Measurements from ENCODE around the gene SOX6. TPM values are rescaled to one million over a fixed set of nuclear protein-coding genes. Genes with fewer than 3 reads are reported as not detected.
A peak's percentile ranks its signal among the peaks of the same experiment; 100 is the strongest.
"Not testable (repeated sequence)": the region's sequence is repeated elsewhere in the genome, so short reads cannot be mapped to it uniquely, and the experiment has no call there.

SOX6 gene
- total RNA-seq, 1 donor from 2014 or later, result 7.6 TPM

- no peaks in the 10 kb centered on the region for H4K20me1 ChIP-seq (ENCODE audit: low read depth)
- no peak overlapping the region for H3K4me3 ChIP-seq
- H3K36me3 Mint-ChIP-seq, result peaks cover 21% of the 10 kb centered on the region
- no peak overlapping the region for H3K4me3 Mint-ChIP-seq
- peaks cover 25% of the 10 kb centered on the region for H3K9me3 Mint-ChIP-seq
- no peak overlapping the region for H2AFZ ChIP-seq (replicated peaks)
- H3K27ac ChIP-seq, result no peak overlapping the region
- H3K9ac ChIP-seq, result no peak overlapping the region
- DNase-seq (ENCODE audit: low spot score), result no peak
- H3K27me3 Mint-ChIP-seq (ENCODE audit: insufficient read depth, low read depth), result no peaks in the 10 kb centered on the region
- peaks cover 7% of the 10 kb centered on the region for H3K36me3 ChIP-seq
- peaks cover 15% of the 10 kb centered on the region for H3K4me1 ChIP-seq
- H3F3A ChIP-seq (ENCODE audit: low read depth), result no peaks in the 10 kb centered on the region
- peaks cover 7% of the 10 kb centered on the region for H3K27me3 ChIP-seq
- TF ChIP-seq EZH2 (IDR thresholded peaks at IDR 0.05), result no peak
- no peak for TF ChIP-seq EZH2phosphoT487 (IDR thresholded peaks at IDR 0.05)
- H3K4me1 Mint-ChIP-seq, result peaks cover 29% of the 10 kb centered on the region
- H3K4me2 ChIP-seq, result no peak overlapping the region
- H3K27ac Mint-ChIP-seq, result no peak overlapping the region
- H3K79me2 ChIP-seq (ENCODE audit: low read depth), result no peaks in the 10 kb centered on the region
- H3K9me3 ChIP-seq (ENCODE audit: low read depth), result peaks cover 4% of the 10 kb centered on the region
Observed at GRCh38 chr11:16078936-16079335, 277.4 kb downstream of the SOX6 start.

- no peak for TF ChIP-seq EZH2 (IDR thresholded peaks at IDR 0.05)
- peak; percentile 8 for TF ChIP-seq CTCF (IDR thresholded peaks at IDR 0.05)
- no peaks in the 10 kb centered on the region for H3F3A ChIP-seq (ENCODE audit: low read depth)
- H3K36me3 ChIP-seq, result peaks cover 7% of the 10 kb centered on the region
- no peaks in the 10 kb centered on the region for H3K4me1 ChIP-seq
- H3K4me2 ChIP-seq, result no peak overlapping the region
- H3K79me2 ChIP-seq (ENCODE audit: low read depth), result no peaks in the 10 kb centered on the region
- H3K4me3 ChIP-seq, result no peak overlapping the region
- Mint-ChIP-seq H3K9me3 (peaks cover 36% of the 10 kb centered on the region), H3K27ac (no peak overlapping the region), H3K27me3 (ENCODE audit: insufficient read depth, low read depth) (no peaks in the 10 kb centered on the region), H3K4me1 (no peaks in the 10 kb centered on the region), H3K4me3 (no peak overlapping the region), H3K36me3 (peaks cover 21% of the 10 kb centered on the region)
- peaks cover 4% of the 10 kb centered on the region for H3K9me3 ChIP-seq (ENCODE audit: low read depth)
- no peak overlapping the region for H2AFZ ChIP-seq (replicated peaks)
- no peak overlapping the region for H3K27ac ChIP-seq
- no peaks in the 10 kb centered on the region for H4K20me1 ChIP-seq (ENCODE audit: low read depth)
- peak; percentile 11 for DNase-seq (ENCODE audit: low spot score)
- no peak overlapping the region for H3K9ac ChIP-seq
- H3K27me3 ChIP-seq, result no peaks in the 10 kb centered on the region
Observed at GRCh38 chr11:16070573-16070972, 285.8 kb downstream of the SOX6 start.

- H3K27ac ChIP-seq; H3K79me2 ChIP-seq (ENCODE audit: low read depth); H3K4me3 Mint-ChIP-seq; H3K9ac ChIP-seq; H3K4me1 ChIP-seq; H3K27me3 Mint-ChIP-seq (ENCODE audit: insufficient read depth, low read depth); H3K4me3 ChIP-seq; H3K4me1 Mint-ChIP-seq; H3K27me3 ChIP-seq; H2AFZ ChIP-seq (replicated peaks); H3K9me3 ChIP-seq (ENCODE audit: low read depth); H3K36me3 Mint-ChIP-seq; H3K36me3 ChIP-seq; DNase-seq (ENCODE audit: low spot score); H4K20me1 ChIP-seq (ENCODE audit: low read depth); H3K27ac Mint-ChIP-seq; H3K4me2 ChIP-seq; H3F3A ChIP-seq (ENCODE audit: low read depth); H3K9me3 Mint-ChIP-seq: not testable (repeated sequence)
Observed at GRCh38 chr11:16067268-16067667, 289.1 kb downstream of the SOX6 start.

- H3K4me3 Mint-ChIP-seq, result no peak overlapping the region
- H3K27ac Mint-ChIP-seq, result no peak overlapping the region
- H3K79me2 ChIP-seq (ENCODE audit: low read depth), result no peaks in the 10 kb centered on the region
- H3K27ac ChIP-seq, result no peak overlapping the region
- TF ChIP-seq EZH2phosphoT487 (IDR thresholded peaks at IDR 0.05), result no peak
- TF ChIP-seq CTCF (IDR thresholded peaks at IDR 0.05), result no peak
- no peak for TF ChIP-seq EZH2 (IDR thresholded peaks at IDR 0.05)
- no peaks in the 10 kb centered on the region for H3K4me1 Mint-ChIP-seq
- H3K36me3 Mint-ChIP-seq, result peaks cover 2% of the 10 kb centered on the region
- H3K9me3 Mint-ChIP-seq, result peaks cover 8% of the 10 kb centered on the region
- no peaks in the 10 kb centered on the region for H3K36me3 ChIP-seq
- no peak overlapping the region for H2AFZ ChIP-seq (replicated peaks)
- no peaks in the 10 kb centered on the region for H3K9me3 ChIP-seq (ENCODE audit: low read depth)
- no peaks in the 10 kb centered on the region for H3K27me3 ChIP-seq
- peaks cover 10% of the 10 kb centered on the region for H3K4me1 ChIP-seq
- no peak overlapping the region for H3K9ac ChIP-seq
- H3K4me2 ChIP-seq, result no peak overlapping the region
- H3F3A ChIP-seq (ENCODE audit: low read depth), result no peaks in the 10 kb centered on the region
- no peaks in the 10 kb centered on the region for H4K20me1 ChIP-seq (ENCODE audit: low read depth)
- H3K27me3 Mint-ChIP-seq (ENCODE audit: insufficient read depth, low read depth), result peaks cover 3% of the 10 kb centered on the region
- no peak overlapping the region for H3K4me3 ChIP-seq
- DNase-seq (ENCODE audit: low spot score), result no peak
Observed at GRCh38 chr11:16059332-16059731, 297.0 kb downstream of the SOX6 start.
